ENCODE data around the gene ENTPD8.

The ENTPD8 gene

GRCh38 chr9:137441289-137441934, at the start of gene ENTPD8:
Gene ENTPD8 (minus strand): TSS chr9:137441357. CDS start chr9:137438285, 3,072 bp downstream.
- TF ChIP-seq CTCF (conservative IDR thresholded peaks at IDR 0.05; ENCODE audit: low read depth), result no peak
- peak; percentile 70 for DNase-seq (ENCODE audit: low spot score)
- ChIA-PET POLR2A (ENCODE audit: low non-redundant PET) (interaction anchor here (0.6 to 0.8 kb wide), 3 partner anchors 14 to 22 kb away, joined by 3 to 5 read pairs (median 5); partner anchors contain the start of gene NOXA1), CTCF (interaction anchor here (0.6 to 1.3 kb wide), 3 partner anchors 18 to 413 kb away, joined by 4 to 6 read pairs (median 5); partner anchors contain the start of genes EXD3 and NOXA1)
- peak within 1 kb of the TSS; percentile 35 for H3K27ac ChIP-seq

GRCh38 chr9:137490532-137491186, 49.5 kb upstream of the ENTPD8 start:
- TF ChIP-seq CTCF (conservative IDR thresholded peaks at IDR 0.05; ENCODE audit: low read depth), result no peak
- CTCF ChIA-PET, result interaction anchor here (0.7 kb wide), 1 partner anchor 16 kb away, joined by 3 read pairs; no protein-coding TSS in a partner anchor
- no peak for DNase-seq (ENCODE audit: low spot score)
- POLR2A ChIA-PET (ENCODE audit: low non-redundant PET), result no interaction called here
- no peak overlapping the region for H3K27ac ChIP-seq

- no peak for TF ChIP-seq CTCF (conservative IDR thresholded peaks at IDR 0.05; ENCODE audit: low read depth)
- H3K27ac ChIP-seq, result no peak overlapping the region
- ChIA-PET POLR2A (ENCODE audit: low non-redundant PET) (no interaction called here), CTCF (no interaction called here)
- DNase-seq (ENCODE audit: low spot score), result no peak
These were observed 47.7 kb upstream of the ENTPD8 start for GRCh38 chr9:137488906-137489305.

- POLR2A ChIA-PET (ENCODE audit: low non-redundant PET), result no interaction called here
These were observed 47.1 kb upstream of the ENTPD8 start for GRCh38 chr9:137488327-137488653.

GRCh38 chr9:137487454-137488326, 46.5 kb upstream of the ENTPD8 start:
- TF ChIP-seq CTCF (conservative IDR thresholded peaks at IDR 0.05; ENCODE audit: low read depth), result no peak
- no peak for DNase-seq (ENCODE audit: low spot score)
- POLR2A ChIA-PET (ENCODE audit: low non-redundant PET), result interaction anchor here (0.5 kb wide), 1 partner anchor 8 kb away, joined by 4 read pairs; no protein-coding TSS in a partner anchor
- no peak overlapping the region for H3K27ac ChIP-seq
- CTCF ChIA-PET, result interaction anchor here (0.6 to 0.8 kb wide), 2 partner anchors 9 kb away, joined by 3 to 6 read pairs; no protein-coding TSS in a partner anchor

More at GRCh38 chr9:137488327-137488653, 47.1 kb upstream of the ENTPD8 start:
- no peak overlapping the region for H3K27ac ChIP-seq
- CTCF ChIA-PET, result interaction anchor here (0.8 kb wide), 1 partner anchor 10 kb away, joined by 3 read pairs; no protein-coding TSS in a partner anchor
- TF ChIP-seq CTCF (conservative IDR thresholded peaks at IDR 0.05; ENCODE audit: low read depth), result no peak
- DNase-seq (ENCODE audit: low spot score), result no peak

Data from RWPE1 (cell line).